OCI-M2 (cell line): Measurements from ENCODE around the gene BMI1.

Experiments used
- DNase-seq: peaks from one replicate; lab custom pipeline; 2025; ENCODE audit not compliant: unreplicated experiment; lab: John Stamatoyannopoulos, UW

Gene BMI1

DNA sequence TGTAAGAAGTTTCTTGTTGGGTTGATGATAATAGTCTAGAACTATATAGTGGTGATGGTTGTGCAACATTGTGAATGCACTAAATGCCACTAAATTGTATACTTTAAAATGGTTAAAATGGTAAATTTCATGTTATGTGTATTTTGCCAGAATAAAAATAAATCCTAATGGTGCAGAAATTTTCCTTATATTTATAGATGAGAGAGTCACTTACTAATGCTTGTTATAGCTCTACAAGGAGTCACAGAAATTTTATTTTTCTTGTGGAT is 45.5 kb downstream of the BMI1 start:
- no peak for DNase-seq

DNA sequence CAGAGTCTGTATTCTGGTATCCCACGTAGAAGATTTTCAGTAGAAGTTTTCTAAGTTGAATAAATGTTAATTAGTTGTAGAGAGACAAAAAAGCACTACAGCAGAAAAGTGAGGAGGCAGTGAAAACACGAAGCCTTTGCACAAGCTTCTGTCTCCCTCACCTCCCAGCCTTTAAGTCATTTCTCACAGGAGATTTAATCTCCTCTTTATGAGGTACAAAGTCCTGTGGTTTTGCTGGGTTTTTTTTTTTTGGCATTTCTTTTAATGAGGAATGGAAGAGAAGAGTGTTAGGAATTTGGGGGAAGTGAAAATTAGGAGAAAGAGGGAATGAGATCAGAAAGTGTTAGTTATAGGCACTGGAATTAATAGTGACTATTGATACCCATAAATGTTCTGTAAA is 45.9 kb downstream of the BMI1 start:
- DNase-seq = no peak

DNA sequence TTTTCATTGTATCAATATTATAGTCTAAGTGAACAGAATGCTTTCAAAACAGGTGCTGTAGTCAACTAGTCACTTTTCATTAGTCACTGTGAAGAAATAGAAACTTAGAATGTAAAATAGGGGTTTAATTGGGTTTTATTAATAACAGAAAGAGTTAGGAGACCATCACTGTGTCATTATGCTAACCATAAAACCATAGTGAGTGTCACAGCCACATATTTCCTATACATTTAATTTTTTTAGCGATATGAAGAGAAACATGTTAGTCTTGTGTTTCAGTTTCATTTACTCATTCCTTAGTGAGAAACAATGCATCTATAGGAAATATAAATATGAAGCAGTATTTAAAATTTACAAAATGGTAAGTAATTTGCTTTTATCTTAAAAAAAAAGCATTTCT is 46.6 kb downstream of the BMI1 start:
- no peak for DNase-seq

DNA sequence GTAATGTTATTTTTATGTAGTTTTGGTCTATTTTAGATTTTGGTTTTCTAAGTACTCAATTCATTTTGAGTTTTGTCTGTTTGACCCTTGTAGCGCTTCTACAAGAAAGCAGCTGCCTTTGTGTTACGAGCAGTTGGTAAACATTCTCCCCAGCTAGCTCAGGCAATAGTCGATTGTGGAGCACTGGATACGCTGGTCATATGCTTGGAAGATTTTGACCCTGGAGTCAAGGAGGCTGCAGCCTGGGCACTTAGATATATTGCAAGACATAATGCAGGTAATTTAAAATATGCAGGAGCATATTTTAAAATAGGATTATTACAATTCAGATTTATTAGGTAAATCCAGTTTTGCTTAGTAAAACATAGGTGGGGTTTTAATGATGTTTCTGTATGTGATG is 47.5 kb downstream of the BMI1 start:
- DNase-seq = no peak

DNA sequence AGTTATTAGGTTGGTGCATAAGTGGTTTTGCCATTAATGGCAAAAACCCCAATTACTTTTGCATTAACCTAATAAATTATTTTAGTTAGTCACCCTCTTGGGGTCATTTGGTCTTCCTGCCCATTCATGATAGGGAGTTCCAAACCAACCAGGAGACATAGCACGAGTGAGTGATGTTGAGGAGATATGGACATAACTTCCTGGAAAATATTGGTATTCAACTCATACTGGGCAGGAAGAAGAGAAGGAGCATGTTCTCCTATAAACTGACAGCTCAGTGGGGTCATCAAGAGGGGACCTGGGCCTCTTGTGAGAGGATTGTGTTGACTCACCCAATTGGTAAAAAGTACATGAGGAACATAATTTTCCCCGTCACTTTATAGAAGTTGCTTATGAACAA is 48.1 kb downstream of the BMI1 start:
- no peak for DNase-seq

DNA sequence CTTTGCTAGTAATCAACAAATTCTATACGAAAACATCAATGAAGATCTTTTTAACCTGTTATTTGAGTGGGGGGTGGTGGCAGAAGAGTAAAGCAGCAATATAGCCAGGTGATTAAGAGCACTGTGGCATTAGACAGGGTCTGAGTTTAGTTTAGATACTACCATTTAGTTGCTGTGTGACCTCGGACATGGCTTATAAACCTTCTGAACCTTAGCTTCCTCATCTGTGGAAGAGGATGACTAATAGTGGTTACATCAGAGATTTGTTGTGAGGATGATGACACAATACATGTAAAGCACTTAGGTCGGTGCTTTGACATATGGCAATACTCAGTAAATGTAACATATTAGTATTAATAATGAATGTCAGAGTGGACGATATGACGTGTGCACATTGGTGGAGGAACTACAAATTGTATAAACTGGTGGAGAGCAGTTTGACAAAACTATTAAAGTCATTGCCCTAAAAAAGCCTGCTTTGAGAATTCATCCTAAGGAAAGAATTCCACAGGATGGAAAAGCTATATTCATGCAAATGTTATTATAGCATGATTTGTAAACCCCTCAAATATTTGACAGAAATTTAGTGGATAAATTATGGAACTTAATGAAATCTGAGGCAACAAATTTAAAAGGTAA is 48.7 kb downstream of the BMI1 start:
- no peak for DNase-seq

DNA sequence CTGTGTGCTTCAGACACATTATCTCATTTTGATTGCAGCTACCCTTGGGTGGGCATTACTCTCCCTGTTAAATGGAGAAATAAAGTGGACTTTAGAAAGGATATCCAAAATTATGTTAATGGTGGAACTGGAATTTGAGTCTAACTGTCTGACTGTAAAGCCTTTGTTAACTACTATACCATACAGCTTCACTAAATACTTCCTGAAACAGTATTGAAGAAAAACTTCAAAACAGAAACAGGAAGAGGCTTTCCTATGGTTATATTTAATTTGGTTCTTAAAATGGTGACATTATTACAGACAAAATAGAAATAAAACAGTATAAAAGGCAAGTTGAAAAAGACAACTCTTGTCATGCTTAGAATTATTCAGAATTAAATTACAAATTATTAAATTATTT is 49.4 kb downstream of the BMI1 start:
- no peak for DNase-seq

DNA sequence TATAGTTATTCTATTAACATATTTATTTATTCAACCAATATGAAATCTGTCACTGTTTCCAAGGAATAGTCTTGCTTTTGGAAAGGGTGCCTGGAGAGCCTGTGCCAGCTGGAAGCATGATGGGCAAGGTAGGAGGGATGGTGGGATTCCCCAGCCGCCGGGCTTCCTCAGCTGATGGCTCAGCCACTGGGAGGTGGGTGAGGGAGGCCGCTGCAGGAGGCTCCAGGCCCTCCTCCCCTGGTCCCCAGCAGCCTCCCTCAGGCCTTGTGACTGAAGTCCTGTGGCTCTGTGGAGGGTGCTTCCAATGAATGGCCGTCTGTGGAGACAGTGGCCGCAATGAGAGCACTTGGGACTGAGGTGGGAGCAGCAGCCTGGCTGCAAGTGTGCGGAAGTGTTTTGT is 51.4 kb downstream of the BMI1 start:
- no peak for DNase-seq

DNA sequence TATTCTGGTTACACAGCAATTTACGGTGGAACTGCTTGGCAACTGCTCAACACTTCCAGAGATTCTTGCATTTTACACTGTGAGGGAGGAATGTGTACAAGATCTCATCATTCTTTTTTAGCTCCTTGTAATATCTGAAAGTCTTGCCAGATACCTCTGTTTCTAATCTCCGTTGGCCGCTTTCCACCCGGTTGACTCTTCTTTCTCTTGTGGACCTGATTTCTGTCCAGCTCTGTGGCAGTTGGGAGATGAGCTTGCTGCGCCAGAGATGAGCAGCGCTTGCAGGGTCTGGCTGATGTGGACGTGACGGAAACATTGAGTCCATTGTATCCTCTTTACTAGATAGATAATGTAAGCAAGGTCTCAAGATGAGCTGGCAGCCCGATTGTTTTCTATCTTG is 52.0 kb downstream of the BMI1 start:
- DNase-seq = no peak

DNA sequence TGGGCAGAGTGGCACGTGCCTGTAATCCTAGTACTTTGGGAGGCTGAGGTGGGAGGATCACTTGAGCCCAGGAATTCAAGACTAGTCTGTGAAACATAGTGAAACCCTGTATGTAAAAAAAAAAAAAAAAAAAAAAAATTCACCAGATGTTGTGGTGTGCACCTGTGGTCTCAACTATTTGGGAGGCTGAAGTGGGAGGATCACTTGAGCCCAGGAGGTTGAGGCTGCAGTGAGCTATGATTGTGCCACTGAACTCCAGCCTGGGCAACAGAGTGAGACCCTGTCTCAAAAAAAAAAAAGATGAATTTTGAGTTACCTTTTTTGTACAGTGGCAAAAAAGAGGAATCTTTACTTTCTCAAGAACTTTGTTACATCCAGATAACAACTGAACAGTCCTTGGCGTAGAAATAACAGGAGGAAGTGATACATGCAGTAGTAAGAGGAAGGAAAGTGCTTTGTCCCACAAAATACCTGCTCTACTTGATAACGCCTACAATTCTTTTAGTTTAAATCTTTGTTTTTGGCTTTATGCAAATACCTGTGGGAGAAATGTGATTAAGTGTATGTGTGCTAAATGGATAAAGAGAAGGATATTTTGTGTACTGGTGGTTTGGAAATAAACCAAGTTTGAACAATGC is 53.7 kb downstream of the BMI1 start:
- DNase-seq = no peak

DNA sequence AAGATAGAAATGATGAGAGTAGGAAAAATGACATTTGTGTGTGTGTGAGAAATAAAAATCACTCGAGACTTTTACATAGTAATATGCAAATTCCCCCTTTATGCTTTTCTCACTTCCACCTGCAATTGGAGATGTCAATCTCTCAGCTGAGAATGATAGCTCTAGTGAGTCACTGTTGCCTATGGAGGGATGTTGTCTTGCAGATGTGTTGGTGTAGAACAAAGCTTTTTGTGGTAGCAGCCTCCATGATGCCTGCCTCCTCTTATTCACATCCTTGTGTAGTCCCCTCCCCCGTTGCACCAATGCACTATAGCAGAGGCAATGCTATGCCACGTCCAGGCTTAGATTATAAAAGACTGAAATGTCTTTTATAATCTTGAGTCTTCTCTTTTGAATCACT is 58.2 kb downstream of the BMI1 start:
- DNase-seq = no peak
